HuH-7 (cell line): Measurements from ENCODE around the gene DPF3.

Experiments used
- DNase-seq: peaks from one replicate; pipeline ENCODE4 v3.0.0; 2011; ENCODE audit warnings: low spot score

The DPF3 gene

GRCh38 chr14:72839753-72840607 lies 53.9 kb downstream of the DPF3 start:
- no peak for DNase-seq

GRCh38 chr14:72839351-72839750 lies 54.5 kb downstream of the DPF3 start:
- DNase-seq: no peak

DNA sequence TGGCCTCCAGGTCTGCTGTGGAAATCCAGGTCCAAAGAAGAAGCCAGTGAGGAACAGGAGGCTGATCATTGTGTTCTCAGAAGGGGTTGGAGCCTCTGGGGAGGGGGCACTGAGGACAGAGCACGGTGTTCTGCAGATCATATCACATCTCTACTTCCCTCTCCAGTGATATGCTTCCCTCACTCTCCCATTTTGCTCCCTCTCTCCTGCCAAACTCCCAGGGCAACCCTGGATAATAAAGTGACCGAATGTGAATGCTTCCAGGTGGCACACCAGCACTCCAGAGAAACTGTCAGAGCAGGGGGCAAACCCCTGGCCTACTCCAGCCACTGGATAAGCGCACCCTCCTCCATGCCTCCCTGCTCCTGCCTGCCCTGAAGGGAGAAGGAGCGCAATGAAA lies 57.8 kb downstream of the DPF3 start:
- DNase-seq: no peak

- DNase-seq: no peak
These were observed 60.7 kb downstream of the DPF3 start for GRCh38 chr14:72833174-72833573.

GRCh38 chr14:72830786-72831594 lies 62.9 kb downstream of the DPF3 start:
- no peak for DNase-seq

DNA sequence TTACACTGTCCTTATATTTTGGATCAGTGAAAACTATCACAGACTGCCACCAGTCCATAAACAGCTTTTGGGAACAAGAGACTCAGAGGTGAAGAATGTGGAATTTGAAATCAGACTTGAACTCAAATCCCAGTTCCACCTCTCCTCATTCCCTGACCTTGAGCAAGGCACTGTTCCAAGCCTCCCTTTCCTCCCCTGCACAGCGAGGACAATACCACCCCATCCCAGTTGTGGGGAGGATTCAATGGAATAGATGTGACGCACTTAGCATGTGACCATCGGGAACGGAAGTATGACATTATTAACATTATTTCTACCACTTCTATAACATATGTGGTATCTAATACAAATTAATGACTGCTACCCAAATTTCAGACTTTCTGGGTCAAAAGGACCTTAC lies 63.5 kb downstream of the DPF3 start:
- DNase-seq: no peak

GRCh38 chr14:72828604-72829003 lies 65.3 kb downstream of the DPF3 start:
- DNase-seq: no peak

- no peak for DNase-seq
These were observed 67.9 kb downstream of the DPF3 start for GRCh38 chr14:72826039-72826438.

- no peak for DNase-seq
These were observed 68.4 kb downstream of the DPF3 start for GRCh38 chr14:72825486-72825885.

DNA sequence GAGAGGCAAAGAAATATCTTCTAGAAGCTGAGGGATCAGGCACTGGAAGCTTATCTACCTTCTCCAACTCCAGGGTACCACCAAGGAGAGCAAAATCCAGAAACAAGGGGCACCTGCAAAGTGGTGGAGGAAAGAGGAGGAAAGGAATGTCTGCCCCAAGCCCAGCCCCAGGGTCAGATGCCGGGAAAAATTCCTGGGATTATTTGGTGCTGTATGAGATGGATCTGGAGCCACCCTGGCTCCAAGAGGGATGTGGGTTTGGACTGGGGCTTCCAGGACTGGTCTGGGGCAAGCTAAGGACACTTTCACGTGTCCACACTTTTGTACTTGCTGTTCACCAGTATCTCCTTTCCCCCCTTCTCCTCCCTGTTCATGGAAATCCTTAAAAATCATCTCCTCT lies 69.8 kb downstream of the DPF3 start:
- no peak for DNase-seq

DNA sequence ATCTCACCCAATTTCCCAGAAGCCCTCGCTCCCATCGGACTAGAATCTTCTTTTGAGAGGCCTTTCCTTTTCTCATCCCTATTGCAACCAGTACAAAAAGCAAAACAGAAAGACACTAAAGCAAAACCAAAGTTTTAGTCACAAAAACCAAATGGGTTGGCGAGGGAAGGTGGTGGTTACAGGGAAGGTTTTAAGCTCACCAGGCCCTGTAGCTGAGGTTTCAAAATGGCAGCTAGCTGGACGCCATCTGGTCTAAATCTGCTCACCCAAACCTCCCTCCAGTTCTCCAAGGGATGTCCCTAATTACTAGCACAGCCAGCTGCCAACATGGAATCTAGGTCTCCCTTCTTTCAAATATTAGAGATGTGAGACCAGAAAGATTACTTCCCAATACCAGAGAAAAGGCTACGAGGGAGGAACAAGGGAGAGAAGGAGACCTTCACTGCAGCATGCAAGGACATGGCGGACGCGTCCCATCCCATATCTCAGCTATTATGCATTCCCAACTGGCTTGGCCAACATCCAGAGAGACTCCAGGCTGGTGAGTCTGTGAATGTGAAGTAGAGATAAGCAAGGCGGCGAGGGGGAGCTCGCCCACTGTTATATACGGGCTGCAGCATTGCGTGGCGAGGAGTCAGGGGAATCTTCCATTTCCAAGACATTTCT lies 70.8 kb downstream of the DPF3 start:
- no peak for DNase-seq

DNA sequence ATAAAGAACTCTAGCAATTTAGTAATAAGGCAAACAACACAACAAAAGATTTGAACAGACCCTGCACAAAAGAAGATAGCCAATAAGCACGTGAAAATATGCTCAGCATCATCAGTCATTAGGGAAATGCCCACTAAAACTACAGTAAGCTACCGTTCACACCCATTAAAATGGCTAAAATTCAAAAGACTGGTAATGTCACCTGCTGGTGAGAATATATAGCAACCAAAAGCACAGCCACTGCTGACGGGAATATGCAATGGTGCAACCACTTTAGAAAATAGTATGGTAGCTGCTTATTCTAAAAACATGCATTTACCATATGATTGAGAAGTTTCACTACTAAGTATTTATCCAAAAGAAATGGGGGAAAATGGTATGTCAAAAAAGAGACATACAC lies 74.9 kb downstream of the DPF3 start:
- no peak for DNase-seq

DNA sequence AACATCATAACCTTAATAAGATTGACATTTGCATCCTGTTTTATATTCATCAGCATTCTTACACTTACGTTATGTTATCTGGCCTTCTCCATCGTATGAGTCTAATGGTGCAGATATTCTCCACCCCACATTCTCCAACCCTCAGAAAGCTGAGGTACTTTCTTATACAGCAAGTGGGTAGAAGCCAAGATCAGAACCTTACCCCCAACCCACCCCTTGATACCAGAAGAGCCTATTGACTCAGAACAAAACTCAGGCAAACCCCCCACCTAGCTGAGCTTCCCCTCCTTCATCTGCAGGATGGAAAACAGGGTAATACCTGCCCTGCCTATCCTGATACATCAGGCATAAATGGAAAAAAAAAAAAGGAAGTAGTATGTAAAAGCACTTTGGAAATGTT lies 77.6 kb downstream of the DPF3 start:
- no peak for DNase-seq

DNA sequence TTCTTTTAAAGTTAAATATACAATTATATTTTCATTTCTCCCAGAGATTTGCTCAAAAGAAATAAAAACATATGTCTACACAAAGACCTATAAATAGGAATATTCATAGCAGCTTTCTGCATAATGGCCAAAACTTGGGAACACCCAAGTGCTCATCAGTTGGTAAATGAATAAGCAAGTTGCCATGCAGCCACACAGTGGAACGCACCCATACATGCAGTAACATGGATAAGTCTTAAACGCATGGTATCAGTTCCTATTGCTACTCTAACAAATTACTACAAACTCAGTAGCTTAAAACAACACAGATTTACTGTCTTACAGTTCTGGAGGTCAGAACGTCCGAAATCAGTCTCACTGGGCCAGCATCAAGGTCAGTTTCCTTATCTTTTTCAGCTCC lies 78.5 kb downstream of the DPF3 start:
- no peak for DNase-seq

DNA sequence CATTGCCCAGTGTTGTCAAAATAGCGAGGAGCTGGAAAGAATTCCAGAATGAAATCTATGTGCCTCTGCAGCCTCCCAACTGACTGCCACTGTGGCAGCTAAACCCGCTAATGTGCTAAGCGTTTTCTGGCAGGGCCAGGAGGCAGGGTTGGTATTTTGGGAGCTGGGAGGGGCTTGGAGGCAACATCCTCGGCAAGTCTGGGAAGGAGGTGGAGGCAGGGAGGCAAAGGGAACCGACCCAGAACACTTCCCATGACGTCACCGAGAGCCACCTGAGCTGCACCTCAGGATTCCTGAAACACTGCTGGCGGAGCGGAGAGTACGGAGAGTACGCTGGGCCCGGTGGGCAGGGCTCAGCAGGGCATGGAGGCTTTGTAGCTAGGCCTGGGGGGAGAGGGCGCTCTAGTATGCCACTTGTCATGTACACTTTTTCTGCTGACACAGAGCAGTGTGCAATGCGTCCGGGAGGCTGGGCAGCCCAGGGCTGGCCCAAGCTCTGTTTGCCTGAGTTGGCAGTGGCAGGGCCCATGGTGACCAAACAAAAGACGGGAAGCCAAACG lies 81.5 kb downstream of the DPF3 start:
- no peak for DNase-seq

- DNase-seq: no peak
These were observed 83.7 kb downstream of the DPF3 start for GRCh38 chr14:72810201-72810600.

DNA sequence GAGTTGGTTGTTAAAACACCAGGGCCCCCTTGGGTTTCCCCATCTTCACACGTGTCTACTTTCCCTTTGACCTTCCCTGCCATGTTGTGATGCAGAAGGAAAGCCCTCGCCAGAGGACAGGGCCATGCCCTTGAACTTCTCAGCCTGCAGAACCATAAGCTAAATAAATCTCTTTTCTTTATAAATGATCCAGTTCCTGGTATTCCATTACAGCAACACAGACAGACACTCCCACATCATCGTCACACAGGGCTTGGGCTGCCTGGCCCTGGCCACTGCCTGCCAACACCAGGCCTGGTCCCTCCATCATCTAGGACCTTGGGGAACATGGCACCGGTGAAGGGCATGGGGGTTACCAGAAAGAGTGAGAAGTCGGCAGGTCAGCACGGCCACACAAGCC lies 84.8 kb downstream of the DPF3 start:
- DNase-seq: no peak

DNA sequence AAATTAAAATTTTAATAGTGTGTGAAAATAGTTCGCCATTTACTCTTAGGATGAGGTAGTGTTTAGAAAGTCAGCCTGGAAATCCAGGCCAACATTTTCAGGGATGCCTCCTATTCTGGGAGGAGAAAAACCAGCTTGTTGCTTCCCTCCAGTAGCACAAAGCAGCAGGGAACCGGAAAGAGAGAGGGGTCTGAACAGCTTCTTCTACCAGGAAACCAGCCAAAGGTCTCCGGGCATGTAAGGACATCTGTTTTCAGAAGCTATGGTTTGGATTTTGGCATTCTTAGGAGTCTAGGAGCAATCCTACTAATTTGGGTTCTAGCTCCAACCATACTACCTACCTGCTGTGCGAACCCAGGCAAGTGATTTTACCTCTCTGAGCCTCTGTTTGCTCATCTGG lies 85.3 kb downstream of the DPF3 start:
- no peak for DNase-seq

DNA sequence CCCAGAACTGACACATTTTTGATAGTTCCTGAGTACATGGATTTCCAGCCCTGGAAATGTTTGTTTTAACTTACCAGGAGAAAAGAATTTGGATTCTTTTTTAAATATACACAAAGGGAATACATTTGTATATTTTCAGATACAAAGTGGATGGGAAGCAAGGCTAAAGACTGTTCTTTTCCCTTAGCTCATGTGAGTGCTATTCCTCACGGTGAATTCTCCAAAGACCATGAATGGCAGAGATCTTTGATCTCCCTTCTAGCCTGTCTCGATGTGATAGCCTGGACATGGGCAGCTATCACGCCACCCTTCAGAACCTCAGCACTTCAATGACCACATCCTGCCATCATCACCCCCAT lies 91.3 kb downstream of the DPF3 start:
- DNase-seq: no peak

GRCh38 chr14:72801836-72802587 lies 91.9 kb downstream of the DPF3 start:
- no peak for DNase-seq

DNA sequence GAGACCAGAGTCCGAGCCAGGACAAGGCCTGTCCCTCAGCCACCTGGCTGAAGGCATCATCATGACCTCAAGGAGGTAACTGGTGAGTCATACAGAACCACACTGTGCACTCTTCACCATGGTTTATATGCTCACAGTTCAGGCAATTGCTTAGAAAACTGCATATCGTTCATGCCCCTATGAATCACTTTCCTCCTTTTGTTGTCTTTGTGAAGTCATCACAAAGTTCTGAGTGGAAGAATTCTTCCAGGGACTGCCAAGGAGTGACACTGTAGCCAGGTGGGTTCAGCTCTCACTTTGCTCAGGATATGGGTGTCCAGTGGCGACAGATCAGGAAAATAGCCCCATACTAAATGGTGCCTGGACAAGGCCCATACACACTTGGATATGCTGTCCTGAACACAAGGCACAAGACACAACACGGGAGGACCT lies 92.5 kb downstream of the DPF3 start:
- no peak for DNase-seq

DNA sequence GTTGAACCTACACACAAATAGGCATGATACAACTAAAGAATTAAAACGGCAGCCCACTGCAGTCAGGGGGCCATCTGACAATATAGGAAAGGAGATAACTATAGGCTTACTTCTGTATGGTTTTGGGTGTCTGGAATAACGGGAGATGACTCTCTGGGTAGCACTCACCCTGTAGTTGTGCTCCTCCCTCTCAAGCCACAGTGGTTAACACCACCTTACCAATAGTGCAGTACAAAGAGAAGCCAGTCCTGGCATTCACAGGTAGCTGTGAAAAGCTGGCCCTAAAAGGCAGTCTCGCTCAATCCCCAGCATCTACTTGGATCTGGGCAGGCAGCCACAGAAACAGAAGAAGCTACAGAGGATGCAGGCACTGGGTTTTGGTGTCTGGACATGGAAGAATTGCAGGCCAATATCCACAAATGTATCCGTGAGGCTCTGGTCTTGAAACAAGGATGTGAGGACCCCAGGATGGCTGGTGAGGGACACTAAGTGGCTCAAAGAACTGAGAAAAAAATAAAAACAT lies 93.0 kb downstream of the DPF3 start:
- no peak for DNase-seq
